OCI-LY7 (cell line): ENCODE data around the gene DHRS7C.

ENCODE experiments used
- EZH2phosphoT487 ChIP-seq: fragments of 200-600 bp; sonication (generic); IDR thresholded peaks from 2 replicates; pipeline ENCODE4 v1.6.1; 2018; ENCODE audit warnings: low read depth, borderline replicate concordance, mild to moderate bottlenecking, mixed run types, antibody characterized with exemption, low read length, moderate library complexity, mixed read lengths
- TF ChIP-seq, protein P1 (sequence below): fragments of 200-600 bp; sonication (generic); conservative IDR thresholded peaks from 2 replicates; pipeline ENCODE4 v1.5.1; 2014; ENCODE audit warnings: mild to moderate bottlenecking, antibody characterized with exemption, low read length, moderate library complexity, mixed read lengths

DNA sequence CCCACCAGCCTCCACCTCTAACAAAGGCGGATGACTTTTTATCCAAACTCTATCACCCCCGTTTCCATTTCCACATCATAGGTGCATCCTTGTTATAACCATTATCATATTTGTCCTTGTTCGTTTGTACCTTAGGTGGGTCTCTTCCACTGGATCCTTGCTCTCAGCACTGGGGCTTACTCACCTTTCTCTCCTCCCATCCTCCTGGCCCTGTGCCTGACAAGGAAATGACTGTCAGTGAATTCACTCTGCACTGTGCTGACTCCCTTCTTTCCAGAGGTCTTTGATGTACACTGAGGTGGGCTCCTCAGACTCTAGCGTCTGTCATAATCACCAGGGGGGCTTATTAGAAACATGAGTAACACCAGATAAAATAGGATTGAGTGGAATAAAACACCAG is 27.4 kb upstream of the DHRS7C start:
- TF ChIP-seq, protein P1, sequence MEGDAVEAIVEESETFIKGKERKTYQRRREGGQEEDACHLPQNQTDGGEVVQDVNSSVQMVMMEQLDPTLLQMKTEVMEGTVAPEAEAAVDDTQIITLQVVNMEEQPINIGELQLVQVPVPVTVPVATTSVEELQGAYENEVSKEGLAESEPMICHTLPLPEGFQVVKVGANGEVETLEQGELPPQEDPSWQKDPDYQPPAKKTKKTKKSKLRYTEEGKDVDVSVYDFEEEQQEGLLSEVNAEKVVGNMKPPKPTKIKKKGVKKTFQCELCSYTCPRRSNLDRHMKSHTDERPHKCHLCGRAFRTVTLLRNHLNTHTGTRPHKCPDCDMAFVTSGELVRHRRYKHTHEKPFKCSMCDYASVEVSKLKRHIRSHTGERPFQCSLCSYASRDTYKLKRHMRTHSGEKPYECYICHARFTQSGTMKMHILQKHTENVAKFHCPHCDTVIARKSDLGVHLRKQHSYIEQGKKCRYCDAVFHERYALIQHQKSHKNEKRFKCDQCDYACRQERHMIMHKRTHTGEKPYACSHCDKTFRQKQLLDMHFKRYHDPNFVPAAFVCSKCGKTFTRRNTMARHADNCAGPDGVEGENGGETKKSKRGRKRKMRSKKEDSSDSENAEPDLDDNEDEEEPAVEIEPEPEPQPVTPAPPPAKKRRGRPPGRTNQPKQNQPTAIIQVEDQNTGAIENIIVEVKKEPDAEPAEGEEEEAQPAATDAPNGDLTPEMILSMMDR = no peak
- TF ChIP-seq EZH2phosphoT487 = no peak
